Measurements from ENCODE around the gene PCDH10.

DNA sequence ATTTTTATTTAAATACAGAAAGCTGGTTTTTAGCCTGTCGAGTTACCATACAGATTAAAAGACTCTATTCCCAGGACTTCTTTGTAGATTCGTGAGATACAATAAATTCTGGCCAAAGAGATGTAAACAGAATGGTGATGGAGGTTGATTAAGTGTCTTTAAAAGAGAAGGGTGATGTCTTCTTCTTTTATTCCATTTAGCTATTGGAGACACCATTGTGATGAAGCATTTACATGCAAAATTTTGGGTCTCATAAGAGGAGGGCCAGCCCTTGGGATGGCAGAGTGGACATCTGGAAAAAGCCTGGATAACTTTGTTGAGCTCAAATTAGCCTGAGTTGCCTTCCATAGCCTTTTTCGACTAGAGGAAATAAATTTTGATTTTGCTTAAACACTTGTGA is 21.6 kb upstream of the PCDH10 start:
- no peak for TF ChIP-seq CTCF (IDR thresholded peaks at IDR 0.05)
- TF ChIP-seq EP300 (IDR thresholded peaks at IDR 0.05), result no peak
- no peak for TF ChIP-seq POLR2A (IDR thresholded peaks at IDR 0.05)
